H9 (cell line): Measurements from ENCODE around the gene PARP8. TPM values are rescaled to one million over a fixed set of nuclear protein-coding genes. Genes with fewer than 3 reads are reported as not detected.
"Not testable (repeated sequence)": the region's sequence is repeated elsewhere in the genome, so short reads cannot be mapped to it uniquely, and the experiment has no call there.

ENCODE experiments used
- DNase-seq: peaks from one replicate; pipeline ENCODE4 v3.0.0-alpha.2; 2017
- H2AFZ ChIP-seq: one replicate; pipeline ENCODE4 v1.6.1; 2013; ENCODE audit warnings: mild to moderate bottlenecking, low read length, control low read depth, moderate library complexity
- H2AK5ac ChIP-seq: 2 replicates; pipeline ENCODE4 v1.6.1; 2013; ENCODE audit warnings: low read length, control low read depth, mixed read lengths; ENCODE audit not compliant: insufficient read length
- H2BK120ac ChIP-seq: one replicate; pipeline ENCODE4 v1.6.1; 2013; ENCODE audit warnings: low read depth, mild to moderate bottlenecking, low read length, control low read depth, inconsistent platforms; ENCODE audit not compliant: poor library complexity, severe bottlenecking
- H2BK12ac ChIP-seq: 2 replicates; pipeline ENCODE4 v1.6.1; 2013; ENCODE audit warnings: low read length, control low read depth, mixed read lengths, low read depth; ENCODE audit not compliant: insufficient read length
- H2BK15ac ChIP-seq: 2 replicates; pipeline ENCODE4 v1.6.1; 2013; ENCODE audit warnings: low read depth, low read length, control low read depth
- H2BK20ac ChIP-seq: one replicate; pipeline ENCODE4 v1.6.1; 2013; ENCODE audit warnings: low read depth, mild to moderate bottlenecking, low read length, control low read depth, inconsistent platforms; ENCODE audit not compliant: poor library complexity, severe bottlenecking
- H2BK5ac ChIP-seq: 2 replicates; pipeline ENCODE4 v1.6.1; 2013; ENCODE audit warnings: low read length, control low read depth, mixed read lengths; ENCODE audit not compliant: insufficient read length
- H3K14ac ChIP-seq: 2 replicates; pipeline ENCODE4 v1.6.1; 2013; ENCODE audit warnings: low read length, control low read depth; ENCODE audit not compliant: insufficient read depth
- H3K18ac ChIP-seq: 2 replicates; pipeline ENCODE4 v1.6.1; 2013; ENCODE audit warnings: low read depth, mild to moderate bottlenecking, mixed read lengths, low read length, control low read depth; ENCODE audit not compliant: insufficient read length
- H3K23ac ChIP-seq: 2 replicates; pipeline ENCODE4 v1.6.1; 2013; ENCODE audit warnings: low read length, control low read depth, mixed read lengths, low read depth; ENCODE audit not compliant: insufficient read length
- H3K23me2 ChIP-seq: 2 replicates; pipeline ENCODE4 v1.6.1; 2013; ENCODE audit warnings: low read depth, mild to moderate bottlenecking, mixed read lengths, low read length, control low read depth; ENCODE audit not compliant: insufficient read length, poor library complexity, severe bottlenecking
- H3K27ac ChIP-seq: 2 replicates; pipeline ENCODE4 v1.5.1; 2013; ENCODE audit warnings: low read length, control low read depth, mixed read lengths, low read depth; ENCODE audit not compliant: insufficient read length
- H3K27me3 ChIP-seq: 2 replicates; pipeline ENCODE4 v1.6.1; 2013; ENCODE audit warnings: low read length, control low read depth, inconsistent platforms; ENCODE audit not compliant: insufficient read depth
- H3K4ac ChIP-seq: 2 replicates; pipeline ENCODE4 v1.6.1; 2013; ENCODE audit warnings: low read depth, mild to moderate bottlenecking, control low read depth, inconsistent platforms, low read length, moderate library complexity
- H3K4me1 ChIP-seq: 2 replicates; pipeline ENCODE4 v1.6.1; 2013; ENCODE audit warnings: low read length, control low read depth, inconsistent platforms; ENCODE audit not compliant: insufficient read depth
- H3K4me2 ChIP-seq: 2 replicates; pipeline ENCODE4 v1.6.1; 2013; ENCODE audit warnings: low read length, control low read depth, mixed read lengths; ENCODE audit not compliant: insufficient read length, insufficient read depth
- H3K56ac ChIP-seq: 2 replicates; pipeline ENCODE4 v1.6.1; 2013; ENCODE audit warnings: low read depth, mild to moderate bottlenecking, mixed read lengths, low read length, control low read depth; ENCODE audit not compliant: insufficient read length
- H3K79me1 ChIP-seq: 2 replicates; pipeline ENCODE4 v1.6.1; 2013; ENCODE audit warnings: low read depth, mild to moderate bottlenecking, moderate library complexity, low read length, control low read depth, inconsistent platforms; ENCODE audit not compliant: insufficient read depth, poor library complexity, severe bottlenecking
- H3K79me2 ChIP-seq: 2 replicates; pipeline ENCODE4 v1.6.1; 2013; ENCODE audit warnings: low read length, control low read depth, inconsistent platforms; ENCODE audit not compliant: insufficient read depth
- H3K9ac ChIP-seq: 2 replicates; pipeline ENCODE4 v1.6.1; 2013; ENCODE audit warnings: low read length, control low read depth, mixed read lengths; ENCODE audit not compliant: insufficient read length; ENCODE audit errors: extremely low read depth
- H3K9me3 ChIP-seq: one replicate; pipeline ENCODE4 v1.6.1; 2013; ENCODE audit warnings: low read depth, low read length, inconsistent platforms; ENCODE audit not compliant: control insufficient read depth
- H3T11ph ChIP-seq: one replicate; pipeline ENCODE4 v1.6.1; 2013; ENCODE audit warnings: mild to moderate bottlenecking, low read length, control low read depth, inconsistent platforms
- H4K20me1 ChIP-seq: one replicate; pipeline ENCODE4 v1.6.1; 2013; ENCODE audit not compliant: control insufficient read depth, insufficient read length, insufficient read depth
- H4K5ac ChIP-seq: 2 replicates; pipeline ENCODE4 v1.6.1; 2013; ENCODE audit warnings: low read depth, mild to moderate bottlenecking, mixed read lengths, low read length, control low read depth; ENCODE audit not compliant: insufficient read length
- H4K8ac ChIP-seq: replicated peaks from 2 replicates; pipeline ENCODE4 v1.6.1; 2013; ENCODE audit warnings: low read length, control low read depth, mixed read lengths, low read depth; ENCODE audit not compliant: insufficient read length
- H4K91ac ChIP-seq: 2 replicates; pipeline ENCODE4 v1.6.1; 2013; ENCODE audit warnings: low read depth, mild to moderate bottlenecking, moderate library complexity, mixed read lengths, low read length, control low read depth; ENCODE audit not compliant: insufficient read length
- H3K27ac Mint-ChIP-seq, 3 experiments: 2 replicates in 2 of 3; 3 replicates in 1 of 3; pipeline ENCODE4 v1.8.0; 2020 to 2021; ENCODE audit warnings: mixed read lengths in 3 of 3, mild to moderate bottlenecking in 1 of 3, moderate library complexity in 1 of 3
- H3K27me3 Mint-ChIP-seq: 2 replicates; pipeline ENCODE4 v1.8.0; 2021; ENCODE audit warnings: low read depth, mild to moderate bottlenecking, moderate library complexity, mixed read lengths
- H3K36me3 Mint-ChIP-seq, 3 experiments: 2 replicates in 2 of 3; 3 replicates in 1 of 3; pipeline ENCODE4 v1.8.0; 2020 to 2021; ENCODE audit warnings: low read depth in 3 of 3, mixed read lengths in 3 of 3; ENCODE audit not compliant: insufficient read depth in 1 of 3
- H3K4me1 Mint-ChIP-seq, 2 experiments: 2 replicates each; pipeline ENCODE4 v1.8.0; 2020; ENCODE audit warnings: mixed read lengths in 2 of 2
- H3K4me3 Mint-ChIP-seq, 2 experiments: 2 replicates in 1 of 2; 3 replicates in 1 of 2; pipeline ENCODE4 v1.8.0; 2020 to 2021; ENCODE audit warnings: mild to moderate bottlenecking in 2 of 2, mixed read lengths in 2 of 2, moderate library complexity in 1 of 2
- H3K9me3 Mint-ChIP-seq, 2 experiments: 2 replicates in 1 of 2; 3 replicates in 1 of 2; pipeline ENCODE4 v1.8.0; 2020; ENCODE audit warnings: mild to moderate bottlenecking in 2 of 2, mixed read lengths in 2 of 2, moderate library complexity in 1 of 2
- CTCF ChIP-seq: fragments of 200-600 bp; sonication (generic); conservative IDR thresholded peaks from 3 replicates; pipeline ENCODE4 v1.8.0; 2021; ENCODE audit warnings: antibody characterized with exemption, mild to moderate bottlenecking
- WGBS: extraction: QIAGEN DNeasy Blood & Tissue Kit; methylation state at CpG from one replicate; pipeline ENCODE4 v1.1.7; 2013; ENCODE audit warnings: missing lambda C conversion rate, low lambda C conversion rate, mixed read lengths; ENCODE audit not compliant: insufficient read length; ENCODE audit errors: extremely low coverage; 5-methylcytosine and 5-hydroxymethylcytosine counted together
- total RNA-seq: library from RNA; stranded (reverse); gene quantifications from 2 replicates; pipeline ENCODE4 v1.2.1, GENCODE V29; 2021

Gene PARP8
- total RNA-seq, 1 experiment from 2014 or later: 34.0 TPM

- no peak overlapping the region for H3K56ac ChIP-seq
- H3K4ac ChIP-seq: no peak overlapping the region
- H2BK5ac ChIP-seq: no peak overlapping the region
- H2AFZ ChIP-seq: no peak overlapping the region
- H3T11ph ChIP-seq: no peak overlapping the region
- no peaks in the 10 kb centered on the region for H4K20me1 ChIP-seq
- H4K5ac ChIP-seq: no peak overlapping the region
- H4K91ac ChIP-seq: no peak overlapping the region
- Mint-ChIP-seq H3K36me3 (peaks cover 2 to 4% (median 3%) of the 10 kb centered on the region in 3 experiments; a peak in 2 of 7 replicates), H3K9me3 (no peaks in the 10 kb centered on the region; a peak in 1 of 5 replicates), H3K27me3 (no peaks in the 10 kb centered on the region), H3K27ac (no peak overlapping the region), H3K4me1 (peaks cover 18 to 24% of the 10 kb centered on the region in 2 experiments), H3K4me3 (no peak overlapping the region)
- no peak overlapping the region for H2BK12ac ChIP-seq
- H2BK120ac ChIP-seq: no peak overlapping the region
- peaks cover 4% of the 10 kb centered on the region for H3K79me1 ChIP-seq
- no peak overlapping the region for H2AK5ac ChIP-seq
- no peak overlapping the region for H3K14ac ChIP-seq
- no peak overlapping the region for H4K8ac ChIP-seq
- no peak for DNase-seq
- no peak overlapping the region for H2BK20ac ChIP-seq
- H2BK15ac ChIP-seq: no peak overlapping the region
- H3K79me2 ChIP-seq: peaks cover 8% of the 10 kb centered on the region; the same call in 1 of the 2 replicates
- no peak overlapping the region for H3K23ac ChIP-seq
- TF ChIP-seq CTCF: no peak
- no peak overlapping the region for H3K27ac ChIP-seq
- H3K23me2 ChIP-seq: no peaks in the 10 kb centered on the region
- H3K9ac ChIP-seq: no peak overlapping the region
- H3K18ac ChIP-seq: no peak overlapping the region
- no peaks in the 10 kb centered on the region for H3K9me3 ChIP-seq
- H3K27me3 ChIP-seq: no peaks in the 10 kb centered on the region
- no peak overlapping the region for H3K4me2 ChIP-seq
- H3K4me1 ChIP-seq: no peaks in the 10 kb centered on the region; the same call in 1 of the 2 replicates
Observed at GRCh38 chr5:50694027-50694590, 27.7 kb downstream of the PARP8 start.

- not testable (repeated sequence) for H4K5ac ChIP-seq, H4K20me1 ChIP-seq, H3K79me1 ChIP-seq, H3K23ac ChIP-seq, H2BK15ac ChIP-seq, H3K27me3 Mint-ChIP-seq, H3K9me3 ChIP-seq, H3K4ac ChIP-seq, H3K4me3 Mint-ChIP-seq, H3K36me3 Mint-ChIP-seq, H3T11ph ChIP-seq, H3K9me3 Mint-ChIP-seq, H2BK5ac ChIP-seq, H3K56ac ChIP-seq, H2AFZ ChIP-seq, H3K4me2 ChIP-seq, H3K23me2 ChIP-seq, H3K18ac ChIP-seq, H2BK120ac ChIP-seq, H2BK20ac ChIP-seq, DNase-seq, H3K9ac ChIP-seq, H3K14ac ChIP-seq, H3K27ac ChIP-seq, H2AK5ac ChIP-seq, H3K4me1 ChIP-seq, H3K79me2 ChIP-seq, H2BK12ac ChIP-seq, H3K27me3 ChIP-seq, H4K8ac ChIP-seq, H4K91ac ChIP-seq
- no CpG with 5 or more reads among the region's 4 CpGs for WGBS
- Mint-ChIP-seq H3K27ac (peak overlapping the region in 1 of 3 experiments; percentile 2; a peak in 1 of 7 replicates), H3K4me1 (peaks cover 24 to 27% of the 10 kb centered on the region in 2 experiments)
Observed at GRCh38 chr5:50694626-50695025, 28.2 kb downstream of the PARP8 start.
